ENCODE data around the gene PIP5K1B.

DNA sequence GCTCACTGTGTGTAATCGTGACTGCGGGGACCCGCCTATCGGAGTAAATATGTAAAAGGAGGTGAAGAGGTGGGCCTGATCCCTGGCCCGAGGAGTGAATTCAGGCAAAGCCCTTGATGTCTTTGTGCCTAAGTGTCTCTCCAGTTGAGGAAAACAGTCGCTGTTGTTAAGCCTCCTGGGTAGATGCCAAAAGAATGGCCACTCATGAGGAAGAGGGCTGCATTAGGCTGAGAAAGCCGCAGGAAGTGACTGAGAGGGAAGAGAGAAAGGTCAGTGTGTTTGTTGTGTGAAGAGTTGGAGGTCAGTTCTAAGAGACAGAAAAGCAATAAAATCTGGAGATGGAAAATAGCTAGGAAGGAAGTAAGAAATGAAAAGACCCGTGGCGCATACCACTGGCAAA is 35.8 kb upstream of the PIP5K1B start:
- TF ChIP-seq, protein P1, sequence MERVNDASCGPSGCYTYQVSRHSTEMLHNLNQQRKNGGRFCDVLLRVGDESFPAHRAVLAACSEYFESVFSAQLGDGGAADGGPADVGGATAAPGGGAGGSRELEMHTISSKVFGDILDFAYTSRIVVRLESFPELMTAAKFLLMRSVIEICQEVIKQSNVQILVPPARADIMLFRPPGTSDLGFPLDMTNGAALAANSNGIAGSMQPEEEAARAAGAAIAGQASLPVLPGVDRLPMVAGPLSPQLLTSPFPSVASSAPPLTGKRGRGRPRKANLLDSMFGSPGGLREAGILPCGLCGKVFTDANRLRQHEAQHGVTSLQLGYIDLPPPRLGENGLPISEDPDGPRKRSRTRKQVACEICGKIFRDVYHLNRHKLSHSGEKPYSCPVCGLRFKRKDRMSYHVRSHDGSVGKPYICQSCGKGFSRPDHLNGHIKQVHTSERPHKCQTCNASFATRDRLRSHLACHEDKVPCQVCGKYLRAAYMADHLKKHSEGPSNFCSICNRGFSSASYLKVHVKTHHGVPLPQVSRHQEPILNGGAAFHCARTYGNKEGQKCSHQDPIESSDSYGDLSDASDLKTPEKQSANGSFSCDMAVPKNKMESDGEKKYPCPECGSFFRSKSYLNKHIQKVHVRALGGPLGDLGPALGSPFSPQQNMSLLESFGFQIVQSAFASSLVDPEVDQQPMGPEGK (CRISPR knock-in tag; IDR thresholded peaks at IDR 0.05; ENCODE audit: borderline replicate concordance), result no peak
- TF ChIP-seq ZFP30 (CRISPR knock-in tag; IDR thresholded peaks at IDR 0.05), result no peak
- TF ChIP-seq SNAI2 (CRISPR knock-in tag; IDR thresholded peaks at IDR 0.05), result no peak
- no peak for TF ChIP-seq ARNTL (CRISPR knock-in tag; IDR thresholded peaks at IDR 0.05; ENCODE audit: borderline replicate concordance, low read depth)
- TF ChIP-seq, protein P2, sequence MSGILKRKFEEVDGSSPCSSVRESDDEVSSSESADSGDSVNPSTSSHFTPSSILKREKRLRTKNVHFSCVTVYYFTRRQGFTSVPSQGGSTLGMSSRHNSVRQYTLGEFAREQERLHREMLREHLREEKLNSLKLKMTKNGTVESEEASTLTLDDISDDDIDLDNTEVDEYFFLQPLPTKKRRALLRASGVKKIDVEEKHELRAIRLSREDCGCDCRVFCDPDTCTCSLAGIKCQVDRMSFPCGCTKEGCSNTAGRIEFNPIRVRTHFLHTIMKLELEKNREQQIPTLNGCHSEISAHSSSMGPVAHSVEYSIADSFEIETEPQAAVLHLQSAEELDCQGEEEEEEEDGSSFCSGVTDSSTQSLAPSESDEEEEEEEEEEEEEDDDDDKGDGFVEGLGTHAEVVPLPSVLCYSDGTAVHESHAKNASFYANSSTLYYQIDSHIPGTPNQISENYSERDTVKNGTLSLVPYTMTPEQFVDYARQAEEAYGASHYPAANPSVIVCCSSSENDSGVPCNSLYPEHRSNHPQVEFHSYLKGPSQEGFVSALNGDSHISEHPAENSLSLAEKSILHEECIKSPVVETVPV (CRISPR knock-in tag; IDR thresholded peaks at IDR 0.05), result no peak
- no peak for TF ChIP-seq RARB (CRISPR knock-in tag; IDR thresholded peaks at IDR 0.05)
- TF ChIP-seq ZC3H10 (CRISPR knock-in tag; IDR thresholded peaks at IDR 0.05), result no peak
- no peak for TF ChIP-seq ZNF70 (CRISPR knock-in tag; IDR thresholded peaks at IDR 0.05)
- TF ChIP-seq CSDC2 (CRISPR knock-in tag; IDR thresholded peaks at IDR 0.05), result no peak
- TF ChIP-seq ZNF565 (CRISPR knock-in tag; conservative IDR thresholded peaks at IDR 0.05; ENCODE audit: low read depth), result no peak
- no peak for TF ChIP-seq PPARA (CRISPR knock-in tag; IDR thresholded peaks at IDR 0.05; ENCODE audit: borderline replicate concordance)
- TF ChIP-seq, protein P3, sequence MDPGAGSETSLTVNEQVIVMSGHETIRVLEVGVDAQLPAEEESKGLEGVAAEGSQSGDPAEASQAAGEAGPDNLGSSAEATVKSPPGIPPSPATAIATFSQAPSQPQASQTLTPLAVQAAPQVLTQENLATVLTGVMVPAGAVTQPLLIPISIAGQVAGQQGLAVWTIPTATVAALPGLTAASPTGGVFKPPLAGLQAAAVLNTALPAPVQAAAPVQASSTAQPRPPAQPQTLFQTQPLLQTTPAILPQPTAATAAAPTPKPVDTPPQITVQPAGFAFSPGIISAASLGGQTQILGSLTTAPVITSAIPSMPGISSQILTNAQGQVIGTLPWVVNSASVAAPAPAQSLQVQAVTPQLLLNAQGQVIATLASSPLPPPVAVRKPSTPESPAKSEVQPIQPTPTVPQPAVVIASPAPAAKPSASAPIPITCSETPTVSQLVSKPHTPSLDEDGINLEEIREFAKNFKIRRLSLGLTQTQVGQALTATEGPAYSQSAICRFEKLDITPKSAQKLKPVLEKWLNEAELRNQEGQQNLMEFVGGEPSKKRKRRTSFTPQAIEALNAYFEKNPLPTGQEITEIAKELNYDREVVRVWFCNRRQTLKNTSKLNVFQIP (CRISPR knock-in tag; IDR thresholded peaks at IDR 0.05; ENCODE audit: borderline replicate concordance, low read depth), result no peak
- TF ChIP-seq OSR1 (CRISPR knock-in tag; IDR thresholded peaks at IDR 0.05), result no peak
- TF ChIP-seq ISL1 (CRISPR knock-in tag; IDR thresholded peaks at IDR 0.05), result no peak

All from SK-N-SH treated with all-trans-retinoic acid at 6 μM for 48 hours (cell line).